HepG2 (cell line): ENCODE data around the gene CHTF18. TPM values are rescaled to one million over a fixed set of nuclear protein-coding genes. Genes with fewer than 3 reads are reported as not detected.

Source experiments
- ATAC-seq: fragments of 200-7000 bp; cut with Tn5 transposase; 3 replicates; pipeline ENCODE4 v1.9.1; 2020; ENCODE audit warnings: mild to moderate bottlenecking, moderate library complexity
- BruUV-seq: library from RNA; stranded (reverse); fragments of 400-500 nt; replicated peaks from 2 replicates; lab custom pipeline; 2021; lab: Mats Ljungman, UMichigan
- CTCF ChIA-PET: fragments of 300-600 bp; formaldehyde crosslinking; extraction: SDS; loops from one replicate; lab custom pipeline; 2021; ENCODE audit warnings: low total read pairs, inconsistent platforms, low intra/inter-chr PET ratio; lab: Yijun Ruan, JAX
- POLR2A ChIA-PET: fragments of 350-600 bp; sonication (Branson Sonifier 250); formaldehyde crosslinking; loops from one replicate; lab custom pipeline; 2020; ENCODE audit warnings: antibody characterized with exemption, inconsistent platforms; lab: Yijun Ruan, JAX
- DNase-seq: peaks from one replicate; pipeline ENCODE4 v3.0.0-alpha.2; 2015; ENCODE audit warnings: low spot score
- FAIRE-seq: peaks from 3 replicates; lab custom pipeline; 2011; peaks lifted over from hg19 to GRCh38; lab: Jason Lieb, UNC
- H2AFZ ChIP-seq: one replicate; pipeline ENCODE4 v1.6.1; 2011; ENCODE audit warnings: low read length, inconsistent platforms
- H3K27ac ChIP-seq: fragments of 300-600 bp; 3 replicates; pipeline ENCODE4 v1.8.0; 2011; ENCODE audit warnings: mixed run types, mild to moderate bottlenecking, mixed read lengths, low read length, inconsistent platforms; ENCODE audit not compliant: insufficient read depth; ENCODE audit errors: extremely low read length
- H3K27me3 ChIP-seq, 2 experiments: fragments of 200-600 bp in 1 of 2; 2 replicates in 1 of 2; 3 replicates in 1 of 2; pipeline versions ENCODE4 v1.6.0 to v1.8.0; 2011; ENCODE audit warnings: low read length in 2 of 2, mild to moderate bottlenecking in 2 of 2, moderate library complexity in 2 of 2, inconsistent platforms in 1 of 2; ENCODE audit not compliant: insufficient read depth in 2 of 2, control insufficient read depth in 1 of 2
- H3K36me3 ChIP-seq, 2 experiments: fragments of 200-600 bp in 1 of 2; replicated peaks in 1 of 2; 2 replicates in 1 of 2; 3 replicates in 1 of 2; pipeline versions ENCODE4 v1.5.1 to v1.8.0; 2011; ENCODE audit warnings: low read length in 2 of 2, inconsistent platforms in 1 of 2; ENCODE audit not compliant: insufficient read depth in 2 of 2, control insufficient read depth in 1 of 2
- H3K4me1 ChIP-seq: 2 replicates; pipeline ENCODE4 v1.5.1; 2012; ENCODE audit warnings: low read length, inconsistent platforms; ENCODE audit not compliant: insufficient read depth
- H3K4me2 ChIP-seq: 2 replicates; pipeline ENCODE4 v1.6.0; 2011; ENCODE audit warnings: low read depth, low read length, inconsistent platforms
- H3K4me3 ChIP-seq, 3 experiments: fragments of 200-600 bp in 1 of 3; sonication (generic), shearing (Covaris generic) in 1 of 3; replicated peaks in 1 of 3; 2 replicates each; pipeline ENCODE4 v1.5.1; 2011 to 2016; ENCODE audit warnings: low read length in 3 of 3, inconsistent platforms in 2 of 3, low read depth in 2 of 3, mild to moderate bottlenecking in 2 of 3, control low read depth in 1 of 3, mixed read lengths in 1 of 3; ENCODE audit not compliant: insufficient read depth in 1 of 3
- H3K79me2 ChIP-seq: one replicate; pipeline ENCODE4 v1.6.1; 2011; ENCODE audit warnings: low read length, inconsistent platforms; ENCODE audit not compliant: insufficient read depth
- H3K9ac ChIP-seq: 2 replicates; pipeline ENCODE4 v1.6.0; 2011; ENCODE audit warnings: mild to moderate bottlenecking, low read depth, low read length, inconsistent platforms; ENCODE audit not compliant: insufficient read depth
- H3K9me3 ChIP-seq: 2 replicates; pipeline ENCODE4 v1.5.1; 2012; ENCODE audit warnings: mild to moderate bottlenecking, low read length
- H4K20me1 ChIP-seq: 2 replicates; pipeline ENCODE4 v1.6.0; 2011; ENCODE audit warnings: inconsistent platforms, mild to moderate bottlenecking, low read length, moderate library complexity; ENCODE audit not compliant: insufficient read depth
- AKAP8 ChIP-seq: sonication (generic); formaldehyde crosslinking; IDR thresholded peaks from 2 replicates; pipeline ENCODE4 v1.5.1; 2020; ENCODE audit warnings: mild to moderate bottlenecking, missing genetic modification reagents
- FOXP4 ChIP-seq: sonication (generic); formaldehyde crosslinking; IDR thresholded peaks from 2 replicates; pipeline ENCODE4 v1.4.0; 2020; ENCODE audit warnings: missing genetic modification reagents
- GABPA ChIP-seq, 2 experiments: IDR thresholded peaks; 2 replicates each; pipeline ENCODE4 v1.6.1; 2011 to 2016; ENCODE audit warnings: low read depth in 2 of 2, low read length in 1 of 2, missing biosample characterization in 1 of 2, missing genetic modification characterization in 1 of 2
- GPBP1L1 ChIP-seq: sonication (generic); formaldehyde crosslinking; IDR thresholded peaks from 2 replicates; pipeline ENCODE4 v1.5.0; 2020; ENCODE audit warnings: mild to moderate bottlenecking, missing genetic modification reagents
- KDM5B ChIP-seq: sonication (generic); formaldehyde crosslinking; IDR thresholded peaks from 2 replicates; pipeline ENCODE4 v1.4.0; 2020; ENCODE audit warnings: missing genetic modification reagents, mild to moderate bottlenecking, borderline replicate concordance
- ONECUT2 ChIP-seq: sonication (generic); formaldehyde crosslinking; IDR thresholded peaks from 2 replicates; pipeline ENCODE4 v1.4.0; 2020; ENCODE audit warnings: missing genetic modification reagents
- PAXIP1 ChIP-seq: sonication (generic); formaldehyde crosslinking; conservative IDR thresholded peaks from 2 replicates; pipeline ENCODE4 v1.4.0; 2020; ENCODE audit warnings: mild to moderate bottlenecking, missing genetic modification reagents, moderate library complexity
- ZBTB14 ChIP-seq: sonication (generic); formaldehyde crosslinking; IDR thresholded peaks from 2 replicates; pipeline ENCODE4 v1.4.0; 2020; ENCODE audit warnings: missing genetic modification reagents
- ZNF446 ChIP-seq: sonication (generic); formaldehyde crosslinking; IDR thresholded peaks from 2 replicates; pipeline ENCODE4 v1.5.0; 2020; ENCODE audit warnings: mild to moderate bottlenecking, missing genetic modification reagents
- ZNF619 ChIP-seq: sonication (generic); formaldehyde crosslinking; IDR thresholded peaks from 2 replicates; pipeline ENCODE4 v1.4.0; 2020; ENCODE audit warnings: mild to moderate bottlenecking, missing genetic modification reagents
- ZNF780A ChIP-seq: sonication (generic); formaldehyde crosslinking; IDR thresholded peaks from 2 replicates; pipeline ENCODE4 v1.8.0; 2022; ENCODE audit warnings: mild to moderate bottlenecking, missing genetic modification reagents, moderate library complexity
- ZNF782 ChIP-seq: sonication (generic); formaldehyde crosslinking; IDR thresholded peaks from 2 replicates; pipeline ENCODE4 v1.4.0; 2020; ENCODE audit warnings: missing genetic modification reagents, mild to moderate bottlenecking, borderline replicate concordance
- WGBS: methylation state at CpG from one replicate; pipeline ENCODE4 v1.1.6; 2017; ENCODE audit warnings: low lambda C conversion rate; 5-methylcytosine and 5-hydroxymethylcytosine counted together
- in situ Hi-C: cut with HindIII; loops from 2 replicates; pipeline ENCODE4 v1.10.0; 2017; ENCODE audit warnings: low pct_unique_long_range_greater_than_20kb; ENCODE audit not compliant: extremely low pct_ligation_motif_present
- intact Hi-C: fragments of 100-400 bp; cut with micrococcal nuclease; formaldehyde crosslinking; loops from one replicate; pipeline ENCODE4 v1.10.0; 2022; ENCODE audit not compliant: unreplicated experiment
- polyA plus RNA-seq, 8 experiments: library from polyadenylated mRNA; depleted of rRNA in 3 of 8; stranded (reverse) in 7 of 8; unstranded in 1 of 8; fragments of >200 nt; fragmentation: Illumina TruSeq in 4 of 8; extraction: Trizol in 4 of 8; gene quantifications; 2 replicates each; pipeline versions ENCODE4 v1.2.1 to v1.2.3, GENCODE V29; 2011 to 2016; ENCODE audit warnings: low read depth in 4 of 8, missing spikeins in 1 of 8, mixed read lengths in 1 of 8; ENCODE audit not compliant: insufficient read depth in 1 of 8
- total RNA-seq, 5 experiments: library from RNA; depleted of rRNA; stranded (reverse); fragments of >200 nt; fragmentation: Illumina TruSeq; extraction: Trizol; gene quantifications; 2 replicates each; pipeline ENCODE4 v1.2.3, GENCODE V29; 2016; ENCODE audit warnings: low read depth in 1 of 5

Gene CHTF18
- total and polyA plus RNA-seq, 2 of the 13 experiments (the other 11 are each of a cell fraction or from before 2014, with no cell fraction given): 8.6 to 22.9 TPM

GRCh38 chr16:764848-765487 is 23.5 kb upstream of the CHTF18 start:
- Histone ChIP-seq H3K4me3 (no peak overlapping the region), H4K20me1 (no peaks in the 10 kb centered on the region), H3K4me2 (no peak overlapping the region), H3K36me3 (no peaks in the 10 kb centered on the region), H3K27me3 (peaks cover 2 to 4% of the 10 kb centered on the region in 2 experiments; a peak in 4 of 5 replicates), H3K9ac (no peak overlapping the region), H3K9me3 (no peaks in the 10 kb centered on the region), H3K79me2 (no peaks in the 10 kb centered on the region), H2AFZ (no peak overlapping the region), H3K4me1 (peaks cover 27% of the 10 kb centered on the region), H3K27ac (no peak overlapping the region)
- no TSS peak for BruUV-seq
- in situ Hi-C loops (no loop called here), intact Hi-C loops (no loop called here)
- ATAC-seq (no peak), FAIRE-seq (no peak), DNase-seq (no peak)
- ChIA-PET CTCF (no interaction called here), POLR2A (no interaction called here)
- 79% methylated on average over 21 of the region's 38 CpGs for WGBS
- TF ChIP-seq ONECUT2 (no peak), FOXP4 (CRISPR knock-in tag) (no peak), AKAP8 (CRISPR knock-in tag) (no peak), GPBP1L1 (CRISPR knock-in tag) (no peak), ZNF782 (no peak), KDM5B (CRISPR knock-in tag) (no peak), GABPA (IDR thresholded peaks at IDR 0.05; ENCODE audit: low read depth, low read length) (no peak), GABPA (CRISPR knock-in tag; IDR thresholded peaks at IDR 0.05; ENCODE audit: low read depth) (no peak), ZNF446 (CRISPR knock-in tag) (no peak), PAXIP1 (CRISPR knock-in tag) (no peak), ZNF780A (no peak), ZNF619 (CRISPR knock-in tag) (no peak), ZBTB14 (no peak)
